Measurements from ENCODE around the gene GNAS.

Gene GNAS

GRCh38 chr20:58956078-58956477 lies 103.6 kb downstream of the GNAS start:
- no peak for TF ChIP-seq CTCF (conservative IDR thresholded peaks at IDR 0.05)

GRCh38 chr20:58959652-58960051 lies 107.1 kb downstream of the GNAS start:
- no peak for TF ChIP-seq CTCF (conservative IDR thresholded peaks at IDR 0.05)

More at GRCh38 chr20:58956078-58956477, 103.6 kb downstream of the GNAS start:
- no peak overlapping the region for H3K27ac ChIP-seq

More at GRCh38 chr20:58959652-58960051, 107.1 kb downstream of the GNAS start:
- no peak overlapping the region for H3K27ac ChIP-seq
